PC-3 (cell line): ENCODE measurements around the gene BRD4. TPM values are rescaled to one million over a fixed set of nuclear protein-coding genes. Genes with fewer than 3 reads are reported as not detected.

ENCODE experiments used
- ATAC-seq: fragments of 200-7000 bp; cut with Tn5 transposase; 2 replicates; pipeline ENCODE4 v1.9.1; 2020; ENCODE audit warnings: mild to moderate bottlenecking, moderate library complexity
- BruUV-seq: library from RNA; stranded (reverse); fragments of 400-500 nt; replicated peaks from 2 replicates; lab custom pipeline; 2021; lab: Mats Ljungman, UMichigan
- CTCF ChIA-PET: fragments of 300-600 bp; sonication (Branson Sonifier 250); formaldehyde crosslinking; loops from one replicate; lab custom pipeline; 2022; ENCODE audit warnings: antibody characterized with exemption; lab: Charles Lee
- POLR2A ChIA-PET: fragments of 300-600 bp; sonication (Branson Sonifier 250); formaldehyde crosslinking; loops from one replicate; lab custom pipeline; 2022; ENCODE audit warnings: antibody characterized with exemption; ENCODE audit not compliant: unreplicated experiment; lab: Charles Lee
- DNase-seq: peaks from one replicate; pipeline ENCODE4 v3.0.0-alpha.2; 2015
- H2AFZ ChIP-seq: fragments of 300-600 bp; sonication (generic); 2 replicates; pipeline ENCODE4 v1.6.0; 2016; ENCODE audit warnings: antibody characterized with exemption, low read length
- H3F3A ChIP-seq: fragments of 300-600 bp; sonication (generic); one replicate; pipeline ENCODE4 v1.6.0; 2017; ENCODE audit warnings: antibody characterized with exemption, low read length, control low read depth, mild to moderate bottlenecking; ENCODE audit not compliant: unreplicated experiment
- H3K27ac ChIP-seq: fragments of 300-600 bp; sonication (generic); 2 replicates; pipeline ENCODE4 v1.5.1; 2016; ENCODE audit warnings: mild to moderate bottlenecking, low read length
- H3K27me3 ChIP-seq: fragments of 300-600 bp; sonication (generic); 2 replicates; pipeline ENCODE4 v1.6.1; 2016; ENCODE audit warnings: low read length, mixed read lengths
- H3K36me3 ChIP-seq: fragments of 300-600 bp; sonication (generic); 2 replicates; pipeline ENCODE4 v1.6.1; 2016; ENCODE audit warnings: low read depth, mixed run types, low read length, mixed read lengths
- H3K4me1 ChIP-seq: fragments of 300-600 bp; sonication (generic); 2 replicates; pipeline ENCODE4 v1.5.1; 2016; ENCODE audit warnings: low read length; ENCODE audit not compliant: insufficient read depth
- H3K4me2 ChIP-seq: fragments of 300-600 bp; sonication (generic); 2 replicates; pipeline ENCODE4 v1.6.0; 2016; ENCODE audit warnings: low read length
- H3K4me3 ChIP-seq: fragments of 300-600 bp; sonication (generic); 2 replicates; pipeline ENCODE4 v1.5.1; 2016; ENCODE audit warnings: mild to moderate bottlenecking, low read length, mixed read lengths
- H3K79me2 ChIP-seq: fragments of 300-600 bp; sonication (generic); 2 replicates; pipeline ENCODE4 v1.6.1; 2017; ENCODE audit warnings: low read length, mixed read lengths
- H3K9ac ChIP-seq: fragments of 300-600 bp; sonication (generic); 2 replicates; pipeline ENCODE4 v1.6.0; 2016; ENCODE audit warnings: mild to moderate bottlenecking, low read length
- H3K9me2 ChIP-seq: fragments of 300-600 bp; sonication (generic); replicated peaks from 2 replicates; pipeline ENCODE4 v1.6.1; 2016; ENCODE audit warnings: mixed run types, low read length, mixed read lengths
- H3K9me3 ChIP-seq: fragments of 300-600 bp; sonication (generic); 2 replicates; pipeline ENCODE4 v1.6.1; 2016; ENCODE audit warnings: low read length, mixed read lengths
- H4K20me1 ChIP-seq: fragments of 300-600 bp; sonication (generic); 2 replicates; pipeline ENCODE4 v1.6.1; 2016; ENCODE audit warnings: low read length, mixed read lengths
- EZH2 ChIP-seq: fragments of 300-600 bp; sonication (generic); IDR thresholded peaks from one replicate; pipeline ENCODE4 v1.6.1; 2017; ENCODE audit warnings: antibody characterized with exemption, mild to moderate bottlenecking, low read length; ENCODE audit not compliant: unreplicated experiment
- EZH2phosphoT487 ChIP-seq: fragments of 300-600 bp; sonication (generic); IDR thresholded peaks from 2 replicates; pipeline ENCODE4 v1.6.1; 2018; ENCODE audit warnings: mild to moderate bottlenecking, antibody characterized with exemption, low read length, borderline replicate concordance
- intact Hi-C: fragments of 100-400 bp; cut with micrococcal nuclease; formaldehyde crosslinking; loops from 2 replicates; pipeline ENCODE4 v1.9.0; 2023
- total RNA-seq: library from RNA; depleted of rRNA; stranded (reverse); fragments of >200 nt; gene quantifications from 2 replicates; pipeline ENCODE4 v1.2.3, GENCODE V29; 2014
- TF ChIP-seq, protein P1 (sequence below): fragments of 300-600 bp; sonication (generic); conservative IDR thresholded peaks from 2 replicates; pipeline ENCODE4 v1.5.1; 2017; ENCODE audit warnings: antibody characterized with exemption, low read depth, mild to moderate bottlenecking, low read length

BRD4 gene
- total RNA-seq, 1 experiment from 2014 or later: 20.9 TPM

GRCh38 chr19:15316498-15316897, 15.8 kb downstream of the BRD4 start:
- Histone ChIP-seq H3K9me3 (no peaks in the 10 kb centered on the region), H3K36me3 (no peaks in the 10 kb centered on the region), H4K20me1 (peaks cover 89% of the 10 kb centered on the region), H3K27me3 (no peaks in the 10 kb centered on the region), H3K9me2 (no peaks in the 10 kb centered on the region), H3F3A (no peaks in the 10 kb centered on the region), H2AFZ (no peak overlapping the region), H3K79me2 (peaks cover 100% of the 10 kb centered on the region), H3K9ac (no peak overlapping the region), H3K4me2 (no peak overlapping the region), H3K4me1 (peaks cover 27% of the 10 kb centered on the region), H3K4me3 (no peak overlapping the region), H3K27ac (no peak overlapping the region)
- ChIA-PET POLR2A (no interaction called here), CTCF (no interaction called here)
- DNase-seq: no peak
- ATAC-seq: no peak
- TF ChIP-seq EZH2: no peak
- TF ChIP-seq, protein P1, sequence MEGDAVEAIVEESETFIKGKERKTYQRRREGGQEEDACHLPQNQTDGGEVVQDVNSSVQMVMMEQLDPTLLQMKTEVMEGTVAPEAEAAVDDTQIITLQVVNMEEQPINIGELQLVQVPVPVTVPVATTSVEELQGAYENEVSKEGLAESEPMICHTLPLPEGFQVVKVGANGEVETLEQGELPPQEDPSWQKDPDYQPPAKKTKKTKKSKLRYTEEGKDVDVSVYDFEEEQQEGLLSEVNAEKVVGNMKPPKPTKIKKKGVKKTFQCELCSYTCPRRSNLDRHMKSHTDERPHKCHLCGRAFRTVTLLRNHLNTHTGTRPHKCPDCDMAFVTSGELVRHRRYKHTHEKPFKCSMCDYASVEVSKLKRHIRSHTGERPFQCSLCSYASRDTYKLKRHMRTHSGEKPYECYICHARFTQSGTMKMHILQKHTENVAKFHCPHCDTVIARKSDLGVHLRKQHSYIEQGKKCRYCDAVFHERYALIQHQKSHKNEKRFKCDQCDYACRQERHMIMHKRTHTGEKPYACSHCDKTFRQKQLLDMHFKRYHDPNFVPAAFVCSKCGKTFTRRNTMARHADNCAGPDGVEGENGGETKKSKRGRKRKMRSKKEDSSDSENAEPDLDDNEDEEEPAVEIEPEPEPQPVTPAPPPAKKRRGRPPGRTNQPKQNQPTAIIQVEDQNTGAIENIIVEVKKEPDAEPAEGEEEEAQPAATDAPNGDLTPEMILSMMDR: no peak
- TF ChIP-seq EZH2phosphoT487: no peak
- BruUV-seq: no TSS peak
- intact Hi-C loops: no loop called here

GRCh38 chr19:15315101-15315500, 17.2 kb downstream of the BRD4 start:
- no TSS peak for BruUV-seq
- intact Hi-C loops: no loop called here
- CTCF ChIA-PET: no interaction called here
- Histone ChIP-seq H3K36me3 (no peaks in the 10 kb centered on the region), H3K9me3 (no peaks in the 10 kb centered on the region), H3K79me2 (peaks cover 100% of the 10 kb centered on the region), H3K4me3 (no peak overlapping the region), H3K4me1 (peaks cover 27% of the 10 kb centered on the region), H3K27me3 (no peaks in the 10 kb centered on the region), H3K9ac (no peak overlapping the region), H3K27ac (peak overlapping the region; percentile 57), H4K20me1 (peaks cover 85% of the 10 kb centered on the region), H3K9me2 (no peaks in the 10 kb centered on the region), H3K4me2 (peak overlapping the region; percentile 18), H3F3A (no peaks in the 10 kb centered on the region), H2AFZ (no peak overlapping the region)
- TF ChIP-seq EZH2 (no peak), EZH2phosphoT487 (no peak)
- TF ChIP-seq, protein P1: no peak
- DNase-seq (peak; percentile 74), ATAC-seq (peak; percentile 62)
- POLR2A ChIA-PET: no interaction called here

DNA sequence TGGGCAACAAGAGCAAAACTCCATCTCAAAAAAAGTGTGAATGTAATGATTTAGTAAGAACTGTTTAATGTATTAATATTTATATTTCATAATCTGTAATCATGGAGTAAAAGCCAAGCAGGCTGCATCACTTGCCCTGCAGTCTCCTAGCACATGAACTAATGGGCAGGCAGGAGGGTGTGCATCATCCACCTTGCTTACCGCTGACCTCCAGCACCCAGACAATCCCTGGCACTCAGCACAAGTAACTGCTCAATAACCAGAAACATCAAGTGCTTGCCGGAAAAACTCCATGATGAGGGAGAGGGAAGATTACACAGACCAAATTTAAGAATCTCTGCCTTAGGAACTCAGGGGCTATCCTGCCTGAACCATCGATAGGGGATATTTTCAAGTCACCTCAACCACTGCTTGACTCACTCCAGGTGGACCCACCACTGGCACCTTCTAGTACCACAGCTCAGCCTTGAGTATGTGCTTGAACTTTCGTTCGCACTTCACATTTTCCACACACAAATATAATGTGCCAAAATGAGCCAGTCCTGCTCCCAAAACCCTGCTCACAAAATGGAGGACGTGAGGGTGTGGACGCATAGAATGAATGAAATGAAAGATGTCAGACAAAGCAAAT, 18.6 kb downstream of the BRD4 start:
- no peaks in the 10 kb centered on the region for H3K9me3 ChIP-seq
- H3K79me2 ChIP-seq: peaks cover 100% of the 10 kb centered on the region
- CTCF ChIA-PET: no interaction called here
- intact Hi-C loops: no loop called here
- TF ChIP-seq EZH2: no peak
- TF ChIP-seq, protein P1: no peak
- no peaks in the 10 kb centered on the region for H3F3A ChIP-seq
- ATAC-seq (no peak), DNase-seq (no peak)
- H3K27me3 ChIP-seq: no peaks in the 10 kb centered on the region
- H3K27ac ChIP-seq: no peak overlapping the region
- H3K4me3 ChIP-seq: no peak overlapping the region
- peaks cover 25% of the 10 kb centered on the region for H3K4me1 ChIP-seq
- POLR2A ChIA-PET: no interaction called here
- no peak overlapping the region for H3K4me2 ChIP-seq
- H3K9ac ChIP-seq: no peak overlapping the region
- H3K9me2 ChIP-seq: no peaks in the 10 kb centered on the region
- no peak overlapping the region for H2AFZ ChIP-seq
- H3K36me3 ChIP-seq: no peaks in the 10 kb centered on the region
- peaks cover 81% of the 10 kb centered on the region for H4K20me1 ChIP-seq
- BruUV-seq: no TSS peak
